Hepatocyte (in vitro differentiated cells): Measurements from ENCODE around the gene AKAP12. TPM values are rescaled to one million over a fixed set of nuclear protein-coding genes. Genes with fewer than 3 reads are reported as not detected.
A peak's percentile ranks its signal among the peaks of the same experiment; 100 is the strongest.

Experiments used
- DNase-seq: peaks from one replicate; pipeline ENCODE4 v3.0.0-alpha.2; 2016; ENCODE audit warnings: low spot score
- H2AFZ ChIP-seq: fragments of 200-600 bp; sonication (generic); 2 replicates; pipeline ENCODE4 v1.6.0; 2016; ENCODE audit warnings: antibody characterized with exemption, mild to moderate bottlenecking
- H3K27ac ChIP-seq: fragments of 200-600 bp; sonication (generic); 2 replicates; pipeline ENCODE4 v1.5.1; 2016; ENCODE audit warnings: mild to moderate bottlenecking
- H3K27me3 ChIP-seq: fragments of 200-600 bp; sonication (generic); 2 replicates; pipeline ENCODE4 v1.6.1; 2016
- H3K36me3 ChIP-seq: fragments of 200-600 bp; sonication (generic); replicated peaks from 2 replicates; pipeline ENCODE4 v1.5.1; 2016; ENCODE audit warnings: low read depth; ENCODE audit not compliant: insufficient read depth
- H3K4me1 ChIP-seq: fragments of 200-600 bp; sonication (generic); 2 replicates; pipeline ENCODE4 v1.5.1; 2016; ENCODE audit warnings: mild to moderate bottlenecking, moderate library complexity; ENCODE audit not compliant: insufficient read depth
- H3K4me2 ChIP-seq: fragments of 200-600 bp; sonication (generic); 2 replicates; pipeline ENCODE4 v1.6.0; 2016
- H3K4me3 ChIP-seq: fragments of 200-600 bp; sonication (generic); 2 replicates; pipeline ENCODE4 v1.5.1; 2016; ENCODE audit warnings: mild to moderate bottlenecking
- H3K79me2 ChIP-seq: fragments of 200-600 bp; sonication (generic); 2 replicates; pipeline ENCODE4 v1.6.0; 2017; ENCODE audit warnings: mild to moderate bottlenecking
- H3K9me2 ChIP-seq: fragments of 200-600 bp; sonication (generic); replicated peaks from 2 replicates; pipeline ENCODE4 v1.6.0; 2017; ENCODE audit warnings: mild to moderate bottlenecking; ENCODE audit not compliant: insufficient read depth
- H3K9me3 ChIP-seq: fragments of 200-600 bp; sonication (generic); 2 replicates; pipeline ENCODE4 v1.5.1; 2016; ENCODE audit warnings: low read depth, mild to moderate bottlenecking
- H4K20me1 ChIP-seq: fragments of 200-600 bp; sonication (generic); 2 replicates; pipeline ENCODE4 v1.6.0; 2016; ENCODE audit warnings: mild to moderate bottlenecking; ENCODE audit not compliant: insufficient read depth, poor library complexity, severe bottlenecking
- EZH2 ChIP-seq: fragments of 200-600 bp; sonication (generic); IDR thresholded peaks from 2 replicates; pipeline ENCODE4 v1.6.1; 2016; ENCODE audit warnings: antibody characterized with exemption, mild to moderate bottlenecking, borderline replicate concordance
- EZH2phosphoT487 ChIP-seq: fragments of 200-600 bp; sonication (generic); IDR thresholded peaks from one replicate; pipeline ENCODE4 v1.6.1; 2018; ENCODE audit warnings: antibody characterized with exemption, mild to moderate bottlenecking, low read depth, moderate library complexity; ENCODE audit not compliant: unreplicated experiment, severe bottlenecking
- WGBS: methylation state at CpG from one replicate; pipeline ENCODE4 v1.1.6; 2016; ENCODE audit warnings: low lambda C conversion rate; ENCODE audit errors: missing lambda C conversion rate; 5-methylcytosine and 5-hydroxymethylcytosine counted together
- polyA plus RNA-seq: library from polyadenylated mRNA; unstranded; fragments of >200 nt; fragmentation: Nextera tagmentation; extraction: Ambion mirVana; gene quantifications from 2 replicates; pipeline ENCODE4 v1.2.1, GENCODE V29; 2016
- total RNA-seq: library from RNA; depleted of rRNA; stranded (reverse); fragments of >200 nt; gene quantifications from 2 replicates; pipeline ENCODE4 v1.2.3, GENCODE V29; 2014
- TF ChIP-seq, protein P1 (sequence below): fragments of 200-600 bp; sonication (generic); IDR thresholded peaks from 2 replicates; pipeline ENCODE4 v1.5.1; 2016; ENCODE audit warnings: antibody characterized with exemption, mild to moderate bottlenecking; ENCODE audit not compliant: poor library complexity

AKAP12 gene
- total and polyA plus RNA-seq, 2 experiments from 2014 or later = 32.1 to 46.2 TPM

- TF ChIP-seq EZH2phosphoT487 (no peak), EZH2 (no peak)
- TF ChIP-seq, protein P1, sequence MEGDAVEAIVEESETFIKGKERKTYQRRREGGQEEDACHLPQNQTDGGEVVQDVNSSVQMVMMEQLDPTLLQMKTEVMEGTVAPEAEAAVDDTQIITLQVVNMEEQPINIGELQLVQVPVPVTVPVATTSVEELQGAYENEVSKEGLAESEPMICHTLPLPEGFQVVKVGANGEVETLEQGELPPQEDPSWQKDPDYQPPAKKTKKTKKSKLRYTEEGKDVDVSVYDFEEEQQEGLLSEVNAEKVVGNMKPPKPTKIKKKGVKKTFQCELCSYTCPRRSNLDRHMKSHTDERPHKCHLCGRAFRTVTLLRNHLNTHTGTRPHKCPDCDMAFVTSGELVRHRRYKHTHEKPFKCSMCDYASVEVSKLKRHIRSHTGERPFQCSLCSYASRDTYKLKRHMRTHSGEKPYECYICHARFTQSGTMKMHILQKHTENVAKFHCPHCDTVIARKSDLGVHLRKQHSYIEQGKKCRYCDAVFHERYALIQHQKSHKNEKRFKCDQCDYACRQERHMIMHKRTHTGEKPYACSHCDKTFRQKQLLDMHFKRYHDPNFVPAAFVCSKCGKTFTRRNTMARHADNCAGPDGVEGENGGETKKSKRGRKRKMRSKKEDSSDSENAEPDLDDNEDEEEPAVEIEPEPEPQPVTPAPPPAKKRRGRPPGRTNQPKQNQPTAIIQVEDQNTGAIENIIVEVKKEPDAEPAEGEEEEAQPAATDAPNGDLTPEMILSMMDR = no peak
- peaks cover 10% of the 10 kb centered on the region for H3K4me1 ChIP-seq
These were observed 81.7 kb downstream of the AKAP12 start for GRCh38 chr6:151321438-151321837.

GRCh38 chr6:151322570-151322969 lies 82.8 kb downstream of the AKAP12 start:
- Histone ChIP-seq H3K27me3 (no peaks in the 10 kb centered on the region), H3K4me2 (no peak overlapping the region), H4K20me1 (no peaks in the 10 kb centered on the region), H3K27ac (no peak overlapping the region), H3K9me2 (no peaks in the 10 kb centered on the region), H3K9me3 (no peaks in the 10 kb centered on the region), H3K4me3 (no peak overlapping the region), H2AFZ (no peak overlapping the region), H3K36me3 (no peaks in the 10 kb centered on the region), H3K4me1 (peaks cover 4% of the 10 kb centered on the region), H3K79me2 (no peaks in the 10 kb centered on the region)
- TF ChIP-seq EZH2 (no peak), EZH2phosphoT487 (no peak)
- TF ChIP-seq, protein P1 = no peak
- WGBS = 93% methylated on average over 9 of the region's 9 CpGs
- no peak for DNase-seq

More at GRCh38 chr6:151321438-151321837, 81.7 kb downstream of the AKAP12 start:
- no peak overlapping the region for H3K27ac ChIP-seq
- WGBS = 100% methylated on average over 1 of the region's 1 CpG
- H3K4me2 ChIP-seq = no peak overlapping the region
- peaks cover under 1% of the 10 kb centered on the region for H3K79me2 ChIP-seq
- no peaks in the 10 kb centered on the region for H4K20me1 ChIP-seq
- H3K27me3 ChIP-seq = no peaks in the 10 kb centered on the region
- H3K4me3 ChIP-seq = no peak overlapping the region
- H3K9me2 ChIP-seq = no peaks in the 10 kb centered on the region
- H2AFZ ChIP-seq = no peak overlapping the region
- DNase-seq = no peak
- H3K9me3 ChIP-seq = no peaks in the 10 kb centered on the region
- H3K36me3 ChIP-seq = no peaks in the 10 kb centered on the region

GRCh38 chr6:151323791-151324487 lies 84.2 kb downstream of the AKAP12 start:
- no peaks in the 10 kb centered on the region for H3K9me2 ChIP-seq
- TF ChIP-seq, protein P1 = peak; percentile 92
- no peak for TF ChIP-seq EZH2
- DNase-seq = peak; percentile 85
- WGBS = 26% methylated on average over 12 of the region's 12 CpGs
- H3K27me3 ChIP-seq = no peaks in the 10 kb centered on the region
- no peak overlapping the region for H3K27ac ChIP-seq
- peak overlapping the region; percentile 91 for H3K4me2 ChIP-seq
- H3K79me2 ChIP-seq = no peaks in the 10 kb centered on the region
- H2AFZ ChIP-seq = no peak overlapping the region
- no peaks in the 10 kb centered on the region for H3K9me3 ChIP-seq
- H3K36me3 ChIP-seq = no peaks in the 10 kb centered on the region
- no peak overlapping the region for H3K4me3 ChIP-seq
- H4K20me1 ChIP-seq = no peaks in the 10 kb centered on the region
- peaks cover 4% of the 10 kb centered on the region for H3K4me1 ChIP-seq
